ENCODE measurements around the gene OR10V1.

OR10V1 gene

DNA sequence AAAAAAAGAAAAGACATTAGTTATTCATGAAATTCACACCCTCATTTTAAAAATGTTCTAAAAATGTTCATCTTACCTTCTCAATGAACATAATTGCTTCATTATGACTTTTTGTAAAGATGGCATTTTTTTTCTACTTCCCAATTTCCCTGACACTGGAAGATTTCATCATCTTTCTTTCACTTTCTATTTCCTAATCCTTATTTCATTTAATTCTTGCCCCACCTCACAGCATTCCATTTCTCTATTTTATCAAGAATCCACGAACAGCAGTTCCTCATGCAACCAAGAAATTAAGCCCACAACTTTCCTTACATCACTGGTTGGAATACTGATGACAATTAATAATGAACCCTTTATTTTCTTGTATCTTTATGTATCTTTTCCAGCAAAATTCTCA, 46.7 kb downstream of the OR10V1 start:
- no peak for TF ChIP-seq TCF4 (CRISPR knock-in tag; IDR thresholded peaks at IDR 0.05; ENCODE audit: borderline replicate concordance)
- no peak for TF ChIP-seq BACH2 (CRISPR knock-in tag; IDR thresholded peaks at IDR 0.05; ENCODE audit: borderline replicate concordance)
- ATAC-seq: no peak
